HUES6 (cell line): Measurements from ENCODE around the gene FHOD3.

Experiments
- H3K27ac ChIP-seq: 2 replicates; pipeline ENCODE4 v1.7.0; 2013; ENCODE audit warnings: low read depth, mild to moderate bottlenecking, low read length, inconsistent platforms
- H3K27me3 ChIP-seq: 2 replicates; pipeline ENCODE4 v1.6.1; 2013; ENCODE audit warnings: low read length; ENCODE audit not compliant: control insufficient read depth, insufficient read depth
- H3K36me3 ChIP-seq: 2 replicates; pipeline ENCODE4 v1.6.1; 2013; ENCODE audit warnings: low read length; ENCODE audit not compliant: control insufficient read depth, insufficient read depth
- H3K4me1 ChIP-seq: 2 replicates; pipeline ENCODE4 v1.6.1; 2013; ENCODE audit warnings: low read length; ENCODE audit not compliant: control insufficient read depth, insufficient read depth
- H3K4me3 ChIP-seq: 2 replicates; pipeline ENCODE4 v1.5.1; 2013; ENCODE audit warnings: low read depth, low read length
- H3K9ac ChIP-seq: one replicate; pipeline ENCODE4 v1.6.1; 2013; ENCODE audit warnings: mild to moderate bottlenecking, low read length
- H3K9me3 ChIP-seq: 2 replicates; pipeline ENCODE4 v1.6.1; 2013; ENCODE audit warnings: low read depth, low read length; ENCODE audit not compliant: control insufficient read depth, insufficient read depth

Gene FHOD3

DNA sequence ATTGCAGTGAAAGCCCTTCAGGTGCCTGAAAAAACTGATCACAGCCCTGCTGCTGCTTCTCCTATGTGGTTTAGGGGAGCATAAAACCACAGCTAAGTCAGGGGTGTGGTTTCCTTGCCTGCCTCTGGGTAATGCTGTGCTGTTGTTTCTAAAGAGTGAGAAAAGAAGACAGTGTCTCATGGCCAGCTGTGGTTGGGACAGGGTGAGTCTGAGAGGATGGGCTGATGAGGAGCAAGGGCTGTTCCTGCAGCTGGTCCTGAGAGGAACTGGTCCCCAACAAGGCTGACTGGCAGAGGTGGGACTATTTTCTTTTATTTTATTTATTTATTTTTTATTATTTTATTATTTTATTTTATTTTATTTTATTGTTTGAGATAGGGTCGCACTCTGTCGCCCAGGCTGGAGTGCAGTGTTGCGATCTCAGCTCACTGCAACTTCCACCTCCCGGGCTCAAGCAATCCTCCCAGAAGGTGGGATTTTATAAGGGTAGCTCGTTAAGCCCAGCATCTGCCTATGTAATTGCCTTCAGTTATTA lies 236.7 kb downstream of the FHOD3 start:
- no peak overlapping the region for H3K4me3 ChIP-seq

GRCh38 chr18:36535202-36535935 lies 237.9 kb downstream of the FHOD3 start:
- Histone ChIP-seq H3K27ac (no peak overlapping the region), H3K36me3 (no peaks in the 10 kb centered on the region), H3K4me1 (peaks cover 6% of the 10 kb centered on the region; the same call in 1 of the 2 replicates)

More for the DNA sequence above, 236.7 kb downstream of the FHOD3 start:
- Histone ChIP-seq H3K4me1 (peaks cover 6% of the 10 kb centered on the region; the same call in 1 of the 2 replicates), H3K36me3 (no peaks in the 10 kb centered on the region), H3K27ac (no peak overlapping the region), H3K9me3 (no peaks in the 10 kb centered on the region), H3K27me3 (no peaks in the 10 kb centered on the region), H3K9ac (no peak overlapping the region)

GRCh38 chr18:36536426-36536825 lies 238.9 kb downstream of the FHOD3 start:
- Histone ChIP-seq H3K4me3 (no peak overlapping the region), H3K36me3 (no peaks in the 10 kb centered on the region), H3K9ac (no peak overlapping the region), H3K27ac (no peak overlapping the region), H3K9me3 (no peaks in the 10 kb centered on the region), H3K4me1 (peaks cover 6% of the 10 kb centered on the region; the same call in 1 of the 2 replicates), H3K27me3 (no peaks in the 10 kb centered on the region)

More at GRCh38 chr18:36535202-36535935, 237.9 kb downstream of the FHOD3 start:
- Histone ChIP-seq H3K9ac (no peak overlapping the region), H3K4me3 (no peak overlapping the region), H3K9me3 (no peaks in the 10 kb centered on the region), H3K27me3 (no peaks in the 10 kb centered on the region)

- peaks cover 6% of the 10 kb centered on the region; the same call in 1 of the 2 replicates for H3K4me1 ChIP-seq
- no peaks in the 10 kb centered on the region for H3K27me3 ChIP-seq
- H3K4me3 ChIP-seq = no peak overlapping the region
- H3K9ac ChIP-seq = no peak overlapping the region
- no peaks in the 10 kb centered on the region for H3K36me3 ChIP-seq
- no peaks in the 10 kb centered on the region for H3K9me3 ChIP-seq
- no peak overlapping the region for H3K27ac ChIP-seq
Observed at GRCh38 chr18:36537289-36537688, 239.8 kb downstream of the FHOD3 start.

GRCh38 chr18:36539674-36540231 lies 242.2 kb downstream of the FHOD3 start:
- Histone ChIP-seq H3K4me1 (peaks cover 6% of the 10 kb centered on the region; the same call in 1 of the 2 replicates), H3K9ac (no peak overlapping the region), H3K9me3 (no peaks in the 10 kb centered on the region), H3K27me3 (no peaks in the 10 kb centered on the region), H3K36me3 (no peaks in the 10 kb centered on the region), H3K4me3 (no peak overlapping the region), H3K27ac (no peak overlapping the region)

GRCh38 chr18:36543030-36543429 lies 245.5 kb downstream of the FHOD3 start:
- Histone ChIP-seq H3K9ac (no peak overlapping the region), H3K27me3 (no peaks in the 10 kb centered on the region), H3K27ac (no peak overlapping the region), H3K4me1 (no peaks in the 10 kb centered on the region), H3K4me3 (no peak overlapping the region), H3K36me3 (no peaks in the 10 kb centered on the region), H3K9me3 (no peaks in the 10 kb centered on the region)

GRCh38 chr18:36543991-36544725 lies 246.6 kb downstream of the FHOD3 start:
- no peaks in the 10 kb centered on the region for H3K36me3 ChIP-seq
- no peaks in the 10 kb centered on the region for H3K4me1 ChIP-seq
- H3K27ac ChIP-seq = no peak overlapping the region
- H3K27me3 ChIP-seq = no peaks in the 10 kb centered on the region
- H3K4me3 ChIP-seq = no peak overlapping the region
- H3K9me3 ChIP-seq = no peaks in the 10 kb centered on the region
- H3K9ac ChIP-seq = no peak overlapping the region

- no peaks in the 10 kb centered on the region for H3K27me3 ChIP-seq
Observed at GRCh38 chr18:36545821-36546427, 248.4 kb downstream of the FHOD3 start.

DNA sequence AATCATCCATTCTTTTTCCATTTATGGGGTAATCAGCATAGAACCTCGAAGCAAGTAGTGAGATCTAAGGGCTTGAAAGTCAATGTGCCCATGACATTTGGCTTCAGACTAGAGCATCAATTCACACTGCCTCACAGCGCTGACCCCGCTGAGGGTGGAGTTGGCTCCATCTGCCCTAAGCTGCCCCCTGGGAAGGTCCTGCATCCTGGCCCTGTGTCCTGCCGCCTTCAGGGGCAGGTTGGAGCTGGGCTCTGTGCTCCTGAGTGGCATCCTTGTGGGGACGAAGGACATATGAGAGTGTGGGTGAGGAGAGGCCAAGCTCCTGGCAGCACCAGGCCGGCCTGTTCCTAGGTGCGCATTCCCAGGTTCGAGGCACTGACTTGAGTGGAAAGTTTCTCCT lies 249.4 kb downstream of the FHOD3 start:
- Histone ChIP-seq H3K36me3 (no peaks in the 10 kb centered on the region), H3K9ac (no peak overlapping the region), H3K27me3 (no peaks in the 10 kb centered on the region), H3K4me3 (no peak overlapping the region), H3K4me1 (no peaks in the 10 kb centered on the region), H3K9me3 (no peaks in the 10 kb centered on the region), H3K27ac (no peak overlapping the region)

More at GRCh38 chr18:36545821-36546427, 248.4 kb downstream of the FHOD3 start:
- H3K36me3 ChIP-seq = no peaks in the 10 kb centered on the region
- no peak overlapping the region for H3K27ac ChIP-seq
- no peaks in the 10 kb centered on the region for H3K4me1 ChIP-seq
- no peak overlapping the region for H3K9ac ChIP-seq
- H3K4me3 ChIP-seq = no peak overlapping the region
- H3K9me3 ChIP-seq = no peaks in the 10 kb centered on the region

GRCh38 chr18:36547544-36547943 lies 250.0 kb downstream of the FHOD3 start:
- no peaks in the 10 kb centered on the region for H3K27me3 ChIP-seq
- H3K36me3 ChIP-seq = no peaks in the 10 kb centered on the region
- no peak overlapping the region for H3K4me3 ChIP-seq
- no peak overlapping the region for H3K27ac ChIP-seq
- no peaks in the 10 kb centered on the region for H3K4me1 ChIP-seq
- H3K9ac ChIP-seq = no peak overlapping the region
- no peaks in the 10 kb centered on the region for H3K9me3 ChIP-seq
